ENCODE results near the gene SFXN3. TPM values are rescaled to one million over a fixed set of nuclear protein-coding genes. Genes with fewer than 3 reads are reported as not detected.
"Not testable (repeated sequence)": the region's sequence is repeated elsewhere in the genome, so short reads cannot be mapped to it uniquely, and the experiment has no call there.

Gene SFXN3
- total RNA-seq, 6 donors from 2014 or later = 59.6 to 360 (median 100) TPM

- WGBS, 2 donors = 0 to 8% methylated on average over 5 to 6 of the region's 6 CpGs
- TF ChIP-seq CTCF (IDR thresholded peaks at IDR 0.05) = no peak
- TF ChIP-seq EP300 (IDR thresholded peaks at IDR 0.05) = no peak
- TF ChIP-seq POLR2A (IDR thresholded peaks at IDR 0.05) = no peak
- no peak for TF ChIP-seq POLR2AphosphoS5 (IDR thresholded peaks at IDR 0.05)
- DNase-seq (peak in 1 of 2 donors; percentile 73), ATAC-seq (ENCODE audit: low FRiP score in 2 of 2) (peak; percentile 67 to 81)
- Histone ChIP-seq H3K9me3 (no peaks in the 10 kb centered on the region), H3K4me3 (peak overlapping the region; percentile 56 to 87 (median 80)), H3K27ac (peak overlapping the region; percentile 93 to 99 (median 96)), H3K4me1 (peaks cover 14 to 24% (median 21%) of the 10 kb centered on the region in 4 donors), H3K36me3 (peaks cover 13 to 33% (median 31%) of the 10 kb centered on the region in 4 donors), H3K27me3 (no peaks in the 10 kb centered on the region)
Measured at GRCh38 chr10:101032637-101033224, 1.7 kb downstream of the SFXN3 start.

DNA sequence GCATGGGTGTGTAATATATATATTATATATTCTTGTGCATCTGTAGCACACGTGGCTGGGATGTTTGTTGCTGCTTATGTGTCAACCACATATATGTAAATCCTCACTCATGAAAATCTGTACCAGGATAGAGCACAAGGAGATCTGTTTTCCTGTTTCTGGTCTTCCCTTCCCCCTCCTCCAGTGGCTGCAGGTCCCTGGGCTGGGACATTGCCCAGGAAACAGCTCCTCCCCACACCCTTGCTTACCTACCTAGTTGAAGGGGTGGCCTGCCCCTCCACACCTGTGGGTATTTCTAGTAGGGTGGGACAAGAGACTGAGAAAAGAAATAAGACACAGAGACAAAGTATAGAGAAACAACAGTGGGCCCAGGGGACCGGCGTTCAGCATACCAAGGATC lies 2.2 kb downstream of the SFXN3 start:
- DNase-seq (no peak), ATAC-seq (ENCODE audit: low FRiP score in 2 of 2) (no peak)
- Histone ChIP-seq H3K4me1 (peaks cover 14 to 24% (median 21%) of the 10 kb centered on the region in 4 donors), H3K4me3 (peak overlapping the region in 3 of 4 donors; percentile 56 to 87 (median 85)), H3K27me3 (no peaks in the 10 kb centered on the region), H3K9me3 (no peaks in the 10 kb centered on the region), H3K36me3 (peaks cover 18 to 39% (median 36%) of the 10 kb centered on the region in 4 donors), H3K27ac (peak overlapping the region; percentile 93 to 99 (median 96))
- TF ChIP-seq POLR2AphosphoS5 (IDR thresholded peaks at IDR 0.05) (no peak), POLR2A (IDR thresholded peaks at IDR 0.05) (no peak), EP300 (IDR thresholded peaks at IDR 0.05) (no peak), CTCF (IDR thresholded peaks at IDR 0.05) (no peak)
- 71 to 85% methylated on average over 3 of the region's 3 CpGs for WGBS, 2 donors

- not testable (repeated sequence) for DNase-seq; H3K9me3 ChIP-seq; ATAC-seq (ENCODE audit: low FRiP score in 2 of 2); H3K27ac ChIP-seq; H3K4me3 ChIP-seq; H3K27me3 ChIP-seq
- 96 to 97% methylated on average over 4 of the region's 4 CpGs for WGBS, 2 donors
- peaks cover 14 to 24% (median 21%) of the 10 kb centered on the region in 4 donors for H3K4me1 ChIP-seq
- H3K36me3 ChIP-seq = peaks cover 22 to 50% (median 43%) of the 10 kb centered on the region in 4 donors
Measured at GRCh38 chr10:101034404-101034803, 3.4 kb downstream of the SFXN3 start.

GRCh38 chr10:101035314-101035713 lies 4.3 kb downstream of the SFXN3 start:
- Histone ChIP-seq H3K4me3 (no peak overlapping the region), H3K27me3 (no peaks in the 10 kb centered on the region), H3K36me3 (peaks cover 22 to 59% (median 46%) of the 10 kb centered on the region in 4 donors), H3K9me3 (no peaks in the 10 kb centered on the region), H3K27ac (no peak overlapping the region), H3K4me1 (peaks cover 14 to 24% (median 20%) of the 10 kb centered on the region in 4 donors)
- ATAC-seq (ENCODE audit: low FRiP score in 2 of 2) (no peak), DNase-seq (no peak)
- TF ChIP-seq EP300 (IDR thresholded peaks at IDR 0.05) (no peak), POLR2A (IDR thresholded peaks at IDR 0.05) (no peak), CTCF (IDR thresholded peaks at IDR 0.05) (no peak), POLR2AphosphoS5 (IDR thresholded peaks at IDR 0.05) (no peak)
- WGBS, 2 donors = 90 to 93% methylated on average over 2 to 7 of the region's 7 CpGs

DNA sequence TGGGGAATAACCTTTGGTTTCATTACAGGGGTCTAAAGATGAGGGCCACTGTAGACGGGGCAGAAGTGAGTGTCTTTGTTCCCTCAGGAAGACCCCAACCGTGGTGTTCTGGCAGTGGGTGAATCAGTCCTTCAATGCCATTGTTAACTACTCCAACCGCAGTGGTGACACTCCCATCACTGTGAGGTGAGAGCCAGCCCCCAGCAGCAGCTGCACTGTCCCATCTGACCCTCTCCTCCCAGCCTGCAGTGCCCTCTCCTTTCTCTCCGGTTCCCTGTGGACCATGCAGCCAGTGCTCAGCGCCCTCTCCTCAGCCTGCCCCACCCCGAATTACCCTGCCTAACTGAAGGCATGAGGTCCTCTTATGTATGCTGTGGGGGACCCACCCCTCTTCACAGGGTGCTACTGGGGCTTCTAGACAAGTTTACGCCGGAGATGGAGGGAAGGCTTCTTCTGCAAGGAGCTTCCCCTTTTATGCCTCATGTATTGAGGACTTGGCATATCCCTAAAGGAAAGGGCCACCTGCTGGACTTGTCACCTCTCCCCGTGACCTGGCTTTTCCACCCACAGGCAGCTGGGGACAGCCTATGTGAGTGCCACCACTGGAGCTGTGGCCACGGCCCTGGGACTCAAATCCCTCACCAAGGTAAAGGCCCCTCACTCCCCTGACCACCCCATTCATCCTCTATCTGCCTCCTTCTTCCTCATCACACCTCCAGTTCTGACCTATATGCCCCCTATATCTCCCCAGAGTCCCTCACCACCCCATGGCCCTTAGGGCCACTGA lies 5.1 kb downstream of the SFXN3 start:
- Histone ChIP-seq H3K4me3 (no peak overlapping the region), H3K27me3 (no peaks in the 10 kb centered on the region), H3K27ac (no peak overlapping the region), H3K4me1 (peaks cover 8 to 18% (median 15%) of the 10 kb centered on the region in 4 donors), H3K36me3 (peaks cover 22 to 59% (median 46%) of the 10 kb centered on the region in 4 donors), H3K9me3 (no peaks in the 10 kb centered on the region)
- DNase-seq (no peak), ATAC-seq (ENCODE audit: low FRiP score in 2 of 2) (no peak)
- 73 to 92% methylated on average over 10 of the region's 10 CpGs for WGBS, 2 donors
- TF ChIP-seq POLR2A (IDR thresholded peaks at IDR 0.05) = no peak
- no peak for TF ChIP-seq CTCF (IDR thresholded peaks at IDR 0.05)
- no peak for TF ChIP-seq POLR2AphosphoS5 (IDR thresholded peaks at IDR 0.05)
- TF ChIP-seq EP300 (IDR thresholded peaks at IDR 0.05) = no peak

Data from upper lobe of left lung (tissue), 6 donors.